OCI-LY1 (cell line): ENCODE measurements around the gene CD58.

ENCODE experiments used
- H2AFZ ChIP-seq: fragments of 200-600 bp; sonication (generic), shearing (Covaris generic); 2 replicates; pipeline ENCODE4 v1.6.0; 2014; ENCODE audit warnings: antibody characterized with exemption, mild to moderate bottlenecking, low read length
- H3F3A ChIP-seq: fragments of 200-600 bp; sonication (generic), shearing (Covaris generic); 2 replicates; pipeline ENCODE4 v1.6.0; 2014; ENCODE audit warnings: mild to moderate bottlenecking, antibody characterized with exemption, low read length, moderate library complexity; ENCODE audit not compliant: insufficient read depth
- H3K27ac ChIP-seq: fragments of 200-600 bp; sonication (generic); 2 replicates; pipeline ENCODE4 v1.5.1; 2014; ENCODE audit warnings: low read length, mixed run types, mild to moderate bottlenecking, low read depth; ENCODE audit not compliant: poor library complexity, severe bottlenecking
- H3K27me3 ChIP-seq: fragments of 200-600 bp; sonication (generic); 2 replicates; pipeline ENCODE4 v1.6.0; 2014; ENCODE audit warnings: antibody characterized with exemption, mild to moderate bottlenecking, low read length, moderate library complexity; ENCODE audit not compliant: insufficient read depth
- H3K36me3 ChIP-seq: fragments of 200-600 bp; sonication (generic); 2 replicates; pipeline ENCODE4 v1.6.1; 2014; ENCODE audit warnings: mild to moderate bottlenecking, antibody characterized with exemption, low read length, moderate library complexity, mixed read lengths; ENCODE audit not compliant: insufficient read depth
- H3K4me1 ChIP-seq: fragments of 200-600 bp; sonication (generic); 2 replicates; pipeline ENCODE4 v1.5.1; 2014; ENCODE audit warnings: mild to moderate bottlenecking, low read length, moderate library complexity; ENCODE audit not compliant: insufficient read depth, severe bottlenecking
- H3K4me2 ChIP-seq: fragments of 200-600 bp; sonication (generic), shearing (Covaris generic); 2 replicates; pipeline ENCODE4 v1.6.1; 2014; ENCODE audit warnings: low read length
- H3K4me3 ChIP-seq: fragments of 200-600 bp; sonication (generic); 2 replicates; pipeline ENCODE4 v1.5.1; 2014; ENCODE audit warnings: low read length, low read depth, mild to moderate bottlenecking, mixed read lengths; ENCODE audit not compliant: poor library complexity, severe bottlenecking
- H3K79me2 ChIP-seq: fragments of 200-600 bp; shearing (Covaris generic); 2 replicates; pipeline ENCODE4 v1.6.1; 2016; ENCODE audit warnings: mixed run types, low read length, mixed read lengths; ENCODE audit not compliant: insufficient read depth
- H3K9ac ChIP-seq: fragments of 200-600 bp; sonication (generic), shearing (Covaris generic); 2 replicates; pipeline ENCODE4 v1.6.1; 2014; ENCODE audit warnings: mild to moderate bottlenecking, low read length, mixed read lengths
- H3K9me2 ChIP-seq: fragments of 200-600 bp; sonication (generic), shearing (Covaris generic); 2 replicates; pipeline ENCODE4 v1.6.1; 2014; ENCODE audit warnings: low read depth, mild to moderate bottlenecking, low read length, mixed read lengths
- H3K9me3 ChIP-seq: fragments of 200-600 bp; shearing (Covaris generic); 2 replicates; pipeline ENCODE4 v1.6.1; 2014; ENCODE audit warnings: low read length, mixed read lengths
- H4K20me1 ChIP-seq: fragments of 200-600 bp; sonication (generic), shearing (Covaris generic); 2 replicates; pipeline ENCODE4 v1.6.0; 2016; ENCODE audit warnings: mild to moderate bottlenecking, low read length; ENCODE audit not compliant: insufficient read depth
- CTCF ChIP-seq: fragments of 200-600 bp; sonication (generic), shearing (Covaris generic); IDR thresholded peaks from 2 replicates; pipeline ENCODE4 v1.5.1; 2017; ENCODE audit warnings: mild to moderate bottlenecking, antibody characterized with exemption, low read length, moderate library complexity, mixed read lengths
- EZH2 ChIP-seq: fragments of 200-600 bp; sonication (generic), shearing (Covaris generic); IDR thresholded peaks from 2 replicates; pipeline ENCODE4 v1.8.0; 2017; ENCODE audit warnings: borderline replicate concordance, mixed run types, mild to moderate bottlenecking, antibody characterized with exemption, low read length, moderate library complexity, mixed read lengths

CD58 gene

GRCh38 chr1:116557323-116557878, 13.4 kb downstream of the CD58 start:
- H3K4me2 ChIP-seq = no peak overlapping the region
- TF ChIP-seq EZH2 (no peak), CTCF (no peak)
- H3K27me3 ChIP-seq = no peaks in the 10 kb centered on the region
- H3K9me2 ChIP-seq = no peaks in the 10 kb centered on the region
- H3K9me3 ChIP-seq = no peaks in the 10 kb centered on the region
- no peak overlapping the region for H3K4me3 ChIP-seq
- H3K9ac ChIP-seq = no peak overlapping the region
- no peak overlapping the region for H3K27ac ChIP-seq
- H4K20me1 ChIP-seq = no peaks in the 10 kb centered on the region
- no peaks in the 10 kb centered on the region for H3K36me3 ChIP-seq
- no peaks in the 10 kb centered on the region for H3F3A ChIP-seq
- H2AFZ ChIP-seq = no peak overlapping the region
- H3K4me1 ChIP-seq = no peaks in the 10 kb centered on the region
- H3K79me2 ChIP-seq = no peaks in the 10 kb centered on the region

- Histone ChIP-seq H3K4me1 (no peaks in the 10 kb centered on the region), H3K9me3 (no peaks in the 10 kb centered on the region), H4K20me1 (no peaks in the 10 kb centered on the region), H3K9me2 (no peaks in the 10 kb centered on the region), H3K4me3 (no peak overlapping the region), H3K79me2 (no peaks in the 10 kb centered on the region), H3K4me2 (no peak overlapping the region), H3K36me3 (no peaks in the 10 kb centered on the region), H2AFZ (no peak overlapping the region), H3K9ac (no peak overlapping the region), H3F3A (no peaks in the 10 kb centered on the region), H3K27me3 (no peaks in the 10 kb centered on the region), H3K27ac (no peak overlapping the region)
- no peak for TF ChIP-seq CTCF
Observed at GRCh38 chr1:116556289-116557006, 14.4 kb downstream of the CD58 start.

GRCh38 chr1:116554924-116555323, 15.9 kb downstream of the CD58 start:
- Histone ChIP-seq H3K9ac (no peak overlapping the region), H3K4me2 (no peak overlapping the region), H3K4me1 (no peaks in the 10 kb centered on the region)

More at GRCh38 chr1:116554924-116555323, 15.9 kb downstream of the CD58 start:
- no peak overlapping the region for H2AFZ ChIP-seq
- no peaks in the 10 kb centered on the region for H3F3A ChIP-seq
- no peak overlapping the region for H3K27ac ChIP-seq
- H3K79me2 ChIP-seq = no peaks in the 10 kb centered on the region
- no peaks in the 10 kb centered on the region for H3K9me3 ChIP-seq
- no peaks in the 10 kb centered on the region for H4K20me1 ChIP-seq
- TF ChIP-seq CTCF = no peak
- no peak for TF ChIP-seq EZH2
- no peaks in the 10 kb centered on the region for H3K9me2 ChIP-seq
- no peak overlapping the region for H3K4me3 ChIP-seq
- no peaks in the 10 kb centered on the region for H3K27me3 ChIP-seq
- H3K36me3 ChIP-seq = no peaks in the 10 kb centered on the region
